Activated CD4-positive, alpha-beta T cell treated with anti-CD3 and anti-CD28 coated beads, Interleukin-2, amount 10 ng/mL, durations not matched to agents 7 days and 5 days (primary cell): Measurements from ENCODE around the gene NRP1. TPM values are rescaled to one million over a fixed set of nuclear protein-coding genes. Genes with fewer than 3 reads are reported as not detected.
"Not testable (repeated sequence)": the region's sequence is repeated elsewhere in the genome, so short reads cannot be mapped to it uniquely, and the experiment has no call there.

Experiments
- CTCF ChIA-PET: fragments of 350-600 bp; sonication (Branson Sonifier 250); formaldehyde crosslinking; loops from one replicate; lab custom pipeline; 2021; ENCODE audit warnings: antibody characterized with exemption; lab: Charles Lee
- POLR2A ChIA-PET: fragments of 350-600 bp; sonication (Branson Sonifier 250); formaldehyde crosslinking; loops from one replicate; lab custom pipeline; 2021; ENCODE audit warnings: antibody characterized with exemption; lab: Charles Lee
- DNase-seq: peaks from one replicate; pipeline ENCODE4 v3.0.0-alpha.2; 2020
- H3K27ac Mint-ChIP-seq: one replicate; pipeline ENCODE4 v1.8.0; 2021; ENCODE audit warnings: mild to moderate bottlenecking, moderate library complexity, mixed read lengths
- H3K27me3 Mint-ChIP-seq: one replicate; pipeline ENCODE4 v1.8.0; 2021; ENCODE audit warnings: mixed read lengths
- H3K36me3 Mint-ChIP-seq: one replicate; pipeline ENCODE4 v1.8.0; 2021; ENCODE audit warnings: low read depth, mixed read lengths
- H3K4me1 Mint-ChIP-seq: one replicate; pipeline ENCODE4 v1.8.0; 2021; ENCODE audit warnings: mixed read lengths
- H3K4me3 Mint-ChIP-seq: one replicate; pipeline ENCODE4 v1.8.0; 2021; ENCODE audit warnings: mild to moderate bottlenecking, moderate library complexity, mixed read lengths
- H3K9me3 Mint-ChIP-seq: one replicate; pipeline ENCODE4 v1.8.0; 2021; ENCODE audit warnings: mixed read lengths
- total RNA-seq, 2 experiments: library from RNA; stranded (reverse); gene quantifications; one replicate each; pipeline ENCODE4 v1.2.3, GENCODE V29; 2021

Gene NRP1
- total RNA-seq, 2 experiments from 2014 or later = 0.40 TPM

DNA sequence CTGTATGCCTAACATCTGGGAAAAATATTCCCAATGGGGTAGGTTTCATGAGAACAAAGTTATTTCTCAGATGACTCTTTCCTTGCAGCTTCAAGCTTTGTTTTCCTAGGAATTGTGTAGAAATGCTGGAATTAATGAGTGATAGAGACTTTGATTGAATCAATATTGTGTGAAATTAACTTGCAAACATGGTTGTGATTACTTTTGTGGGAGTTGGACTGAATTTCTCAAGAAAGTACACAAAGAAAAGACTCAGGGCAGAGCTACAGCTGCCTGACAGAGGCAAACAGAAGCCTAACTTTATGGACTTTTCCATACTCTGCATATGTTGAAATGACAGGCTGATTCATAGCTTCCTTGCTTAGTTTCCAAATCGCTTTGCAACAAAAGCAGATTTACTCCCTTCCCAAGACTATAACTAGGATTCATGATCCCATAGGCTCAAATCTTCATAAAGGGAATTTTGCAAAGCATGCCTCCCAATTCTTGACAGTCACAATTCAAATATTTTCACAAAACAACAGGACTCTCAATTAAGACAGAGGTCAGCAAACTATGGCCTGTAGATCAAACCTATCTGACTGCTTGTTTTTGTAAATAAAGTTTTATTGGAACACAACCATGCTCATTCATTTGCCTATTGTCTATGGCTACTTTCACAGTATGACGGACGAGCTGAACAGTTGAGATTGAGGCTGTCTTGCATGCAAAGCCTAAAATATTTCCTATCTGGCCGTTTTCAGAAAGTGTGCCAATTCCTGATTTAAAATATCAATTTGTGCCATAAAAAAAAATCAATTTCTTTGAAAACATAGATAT is 27.6 kb downstream of the NRP1 start:
- DNase-seq = no peak
- Mint-ChIP-seq H3K9me3 (no peaks in the 10 kb centered on the region), H3K27ac (no peak overlapping the region), H3K4me3 (no peak overlapping the region), H3K36me3 (no peaks in the 10 kb centered on the region), H3K4me1 (peaks cover 8% of the 10 kb centered on the region), H3K27me3 (peaks cover 3% of the 10 kb centered on the region)
- POLR2A ChIA-PET = no interaction called here
- CTCF ChIA-PET = no interaction called here

DNA sequence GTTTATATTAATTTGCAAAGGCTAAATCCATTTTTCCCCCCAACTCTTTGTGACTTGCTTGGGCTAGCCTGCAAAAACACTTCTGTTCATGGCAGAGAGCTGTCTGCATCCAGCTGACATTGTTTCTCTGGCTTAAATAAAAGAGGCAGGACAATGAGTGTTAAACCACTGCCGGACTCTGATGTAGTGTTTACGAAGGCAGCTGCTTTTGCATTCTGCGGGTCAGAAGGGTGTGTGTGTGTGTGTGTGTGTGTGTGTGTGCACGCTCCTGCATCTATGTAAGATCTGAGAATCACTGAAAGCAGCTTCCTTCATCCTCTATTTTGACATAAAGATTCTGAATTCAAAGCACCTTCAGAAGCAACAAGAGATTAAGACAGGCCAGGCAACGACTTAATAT is 28.3 kb downstream of the NRP1 start:
- H3K4me3 Mint-ChIP-seq = no peak overlapping the region
- no peak for DNase-seq
- POLR2A ChIA-PET = no interaction called here
- peaks cover 3% of the 10 kb centered on the region for H3K27me3 Mint-ChIP-seq
- H3K9me3 Mint-ChIP-seq = no peaks in the 10 kb centered on the region
- CTCF ChIA-PET = interaction anchor here (0.9 kb wide), 1 partner anchor 27 kb away, joined by 3 read pairs; no protein-coding TSS in a partner anchor
- no peaks in the 10 kb centered on the region for H3K36me3 Mint-ChIP-seq
- peaks cover 8% of the 10 kb centered on the region for H3K4me1 Mint-ChIP-seq
- H3K27ac Mint-ChIP-seq = no peak overlapping the region

DNA sequence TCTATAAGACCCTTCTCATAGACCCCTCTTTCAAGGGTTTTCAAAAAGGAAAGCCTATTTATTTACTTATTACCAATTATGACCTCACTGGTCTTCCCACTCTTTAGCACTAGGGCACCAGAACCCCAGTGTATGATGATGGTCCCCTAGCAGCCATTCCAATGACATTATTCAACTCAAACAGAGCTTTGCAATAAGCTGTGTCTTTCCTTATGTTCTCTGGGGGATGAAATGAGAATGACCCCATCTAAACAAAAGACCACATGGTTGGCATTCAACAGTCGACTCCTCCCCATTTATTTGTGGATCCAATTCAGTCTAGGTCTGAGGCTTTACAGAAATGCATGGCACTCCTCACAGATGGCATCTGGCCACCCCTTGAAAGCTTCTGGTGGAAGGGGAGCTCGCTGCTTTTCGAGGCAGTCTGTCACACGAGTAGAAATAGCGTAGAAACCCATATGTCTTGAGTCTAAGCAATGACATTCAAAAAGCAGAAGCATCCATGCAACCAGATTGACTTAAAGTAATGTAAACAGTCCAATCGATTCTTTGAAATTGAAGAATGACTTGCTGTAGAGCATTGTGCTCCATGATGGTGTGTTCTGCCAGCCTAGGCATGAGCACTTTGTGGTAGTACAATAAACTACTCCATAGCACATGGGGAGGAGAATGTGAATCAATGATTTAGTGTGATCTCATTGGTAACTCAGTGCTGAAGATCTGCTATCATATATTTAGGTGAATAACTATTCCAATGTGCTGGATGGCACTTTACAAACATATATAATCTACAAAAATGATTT is 29.8 kb downstream of the NRP1 start:
- Mint-ChIP-seq H3K27me3 (peaks cover 3% of the 10 kb centered on the region), H3K4me3 (no peak overlapping the region), H3K4me1 (peaks cover 7% of the 10 kb centered on the region), H3K27ac (no peak overlapping the region), H3K36me3 (no peaks in the 10 kb centered on the region), H3K9me3 (no peaks in the 10 kb centered on the region)
- ChIA-PET POLR2A (interaction anchor here (0.6 kb wide), 1 partner anchor 29 kb away, joined by 3 read pairs; no protein-coding TSS in a partner anchor), CTCF (no interaction called here)
- DNase-seq = no peak

DNA sequence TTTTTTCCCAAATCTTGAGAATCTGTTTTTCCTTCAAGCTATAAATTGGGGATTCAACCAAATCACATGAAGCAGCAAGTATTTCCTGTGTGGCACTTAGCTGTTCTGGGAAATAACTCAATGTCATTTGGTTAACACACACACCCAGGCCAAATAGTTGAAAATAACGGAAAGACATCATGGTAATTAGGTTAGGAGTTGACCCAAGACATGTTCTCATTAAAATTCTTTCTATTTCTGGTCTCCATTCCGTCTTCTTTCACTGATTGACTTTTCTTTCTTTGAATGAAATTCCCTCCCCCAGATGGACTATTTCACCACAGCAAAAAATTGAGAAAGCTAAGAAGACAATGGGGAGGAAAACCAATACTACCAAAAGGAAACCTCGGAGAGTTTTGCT is 30.5 kb downstream of the NRP1 start:
- H3K4me1 Mint-ChIP-seq = peaks cover 2% of the 10 kb centered on the region
- no peak overlapping the region for H3K4me3 Mint-ChIP-seq
- peaks cover 3% of the 10 kb centered on the region for H3K27me3 Mint-ChIP-seq
- H3K9me3 Mint-ChIP-seq = no peaks in the 10 kb centered on the region
- ChIA-PET POLR2A (interaction anchor here (0.6 kb wide), 1 partner anchor 29 kb away, joined by 3 read pairs; no protein-coding TSS in a partner anchor), CTCF (no interaction called here)
- H3K27ac Mint-ChIP-seq = no peak overlapping the region
- DNase-seq = no peak
- no peaks in the 10 kb centered on the region for H3K36me3 Mint-ChIP-seq

DNA sequence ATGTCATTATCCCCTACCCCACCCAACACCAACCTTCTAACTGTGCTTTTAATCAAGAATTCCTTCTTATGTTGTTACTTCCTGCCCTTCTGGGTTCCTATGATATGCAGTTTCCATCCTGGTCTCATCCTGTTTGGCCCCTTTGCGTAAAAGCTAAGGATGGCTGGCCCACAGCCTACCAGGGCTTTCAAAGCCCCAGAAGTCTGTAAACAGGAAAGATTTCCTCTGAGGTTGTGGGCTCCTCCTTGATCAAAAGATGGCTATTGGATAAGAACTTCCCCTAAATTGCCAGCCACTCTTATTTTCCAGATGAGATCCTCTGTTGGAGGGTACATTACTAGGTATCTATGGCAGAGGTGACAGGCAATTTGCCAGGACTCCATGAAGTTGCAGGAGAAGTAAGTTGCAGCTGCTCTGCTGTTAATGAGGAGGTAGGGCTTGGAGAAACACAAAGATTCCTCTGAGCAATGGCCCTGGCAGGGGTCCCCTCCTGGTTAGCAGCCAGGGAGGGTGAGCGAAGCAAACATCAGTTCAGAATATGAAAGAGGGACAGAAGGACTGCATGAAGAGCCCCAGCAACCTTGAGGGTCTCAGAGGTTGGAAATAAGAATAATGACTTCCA is 32.1 kb downstream of the NRP1 start:
- Mint-ChIP-seq H3K9me3 (no peaks in the 10 kb centered on the region), H3K36me3 (no peaks in the 10 kb centered on the region), H3K27ac (no peak overlapping the region), H3K4me3 (no peak overlapping the region), H3K4me1 (peaks cover 2% of the 10 kb centered on the region), H3K27me3 (peaks cover 3% of the 10 kb centered on the region)
- POLR2A ChIA-PET = no interaction called here
- CTCF ChIA-PET = interaction anchor here (1.4 kb wide), 1 partner anchor 35 kb away, joined by 3 read pairs; no protein-coding TSS in a partner anchor
- no peak for DNase-seq

DNA sequence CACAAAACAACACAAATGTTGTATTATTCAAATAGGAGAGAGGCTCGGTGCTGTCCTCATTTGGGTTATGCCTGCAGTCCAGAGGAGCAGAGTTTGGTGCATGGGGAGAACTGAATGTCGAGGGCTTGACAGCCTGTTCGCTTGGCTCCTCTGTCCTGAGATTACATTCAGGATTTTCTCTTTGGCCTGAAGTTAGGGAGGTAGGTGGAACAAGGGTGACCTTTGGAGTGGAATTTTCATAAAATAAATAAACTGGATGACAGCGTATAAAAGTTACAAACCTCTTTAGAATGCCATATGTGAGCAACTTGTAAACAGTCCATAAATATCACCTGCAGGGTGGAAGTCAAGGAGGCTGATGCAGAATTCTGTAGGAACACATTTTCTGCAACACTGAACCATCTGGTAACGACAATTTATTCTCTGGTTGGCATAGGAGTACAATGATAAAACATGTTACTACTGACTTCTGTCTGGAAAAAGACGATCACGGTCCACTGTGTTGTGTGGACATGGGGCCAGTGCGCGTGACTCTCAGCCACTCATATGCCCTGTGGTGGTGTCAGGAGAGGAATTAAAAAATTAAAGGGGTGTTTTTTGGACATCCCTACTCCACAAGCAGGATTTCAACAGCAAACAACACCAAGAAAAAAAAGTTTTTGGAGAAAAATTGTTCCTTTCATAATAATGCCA is 33.2 kb downstream of the NRP1 start:
- Mint-ChIP-seq H3K9me3 (no peaks in the 10 kb centered on the region), H3K4me1 (peaks cover 2% of the 10 kb centered on the region), H3K36me3 (no peaks in the 10 kb centered on the region), H3K4me3 (no peak overlapping the region), H3K27ac (peak overlapping the region; percentile 20), H3K27me3 (peaks cover 2% of the 10 kb centered on the region)
- ChIA-PET CTCF (interaction anchor here (1.4 kb wide), 1 partner anchor 14 kb away, joined by 5 read pairs; no protein-coding TSS in a partner anchor), POLR2A (no interaction called here)
- DNase-seq = no peak

DNA sequence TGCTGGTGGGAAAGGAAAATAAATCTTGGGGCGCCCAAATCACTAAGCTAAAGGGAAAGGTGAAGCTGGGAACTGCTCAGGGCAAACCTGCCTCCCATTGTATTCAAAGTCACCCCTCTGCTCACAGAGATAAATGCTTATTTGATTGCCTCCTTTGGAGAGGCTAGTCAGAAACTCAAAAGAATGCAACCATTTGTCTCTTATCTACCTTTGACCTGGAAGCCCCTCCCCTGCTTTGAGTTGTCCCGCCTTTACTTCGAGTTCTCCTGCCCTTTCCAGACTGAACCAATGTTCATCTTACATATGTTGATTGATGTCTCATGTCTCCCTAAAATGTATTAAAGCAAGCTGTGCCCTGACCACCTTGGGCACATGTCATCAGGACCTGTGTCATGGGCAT is 33.9 kb downstream of the NRP1 start:
- DNase-seq, H3K36me3 Mint-ChIP-seq, H3K27me3 Mint-ChIP-seq, H3K27ac Mint-ChIP-seq, H3K9me3 Mint-ChIP-seq, POLR2A ChIA-PET, H3K4me1 Mint-ChIP-seq, H3K4me3 Mint-ChIP-seq: not testable (repeated sequence)
- CTCF ChIA-PET = interaction anchor here (1.4 kb wide), 1 partner anchor 13 kb away, joined by 5 read pairs; no protein-coding TSS in a partner anchor

DNA sequence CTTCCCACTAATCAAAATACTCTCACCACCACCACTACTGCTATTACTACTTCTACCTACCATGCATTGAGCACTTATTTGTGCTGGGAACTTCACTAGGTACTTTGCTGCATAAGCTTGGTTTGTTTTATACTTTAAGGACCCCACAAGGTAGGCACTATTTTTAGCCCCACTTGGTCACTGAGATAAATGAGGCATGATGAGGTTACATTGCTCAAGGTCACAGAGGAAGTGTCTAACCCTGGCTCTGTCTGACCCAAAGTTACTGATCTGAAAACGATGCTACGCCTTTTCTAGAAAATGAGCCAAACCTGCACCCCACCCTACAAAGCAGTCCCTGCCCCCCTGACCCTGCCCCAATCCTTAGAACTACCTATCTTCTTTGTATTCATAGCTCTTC is 35.6 kb downstream of the NRP1 start:
- no peak for DNase-seq
- H3K27ac Mint-ChIP-seq = no peak overlapping the region
- POLR2A ChIA-PET = no interaction called here
- no peaks in the 10 kb centered on the region for H3K9me3 Mint-ChIP-seq
- H3K27me3 Mint-ChIP-seq = peaks cover 1% of the 10 kb centered on the region
- CTCF ChIA-PET = no interaction called here
- H3K4me3 Mint-ChIP-seq = no peak overlapping the region
- peaks cover 2% of the 10 kb centered on the region for H3K4me1 Mint-ChIP-seq
- H3K36me3 Mint-ChIP-seq = no peaks in the 10 kb centered on the region

DNA sequence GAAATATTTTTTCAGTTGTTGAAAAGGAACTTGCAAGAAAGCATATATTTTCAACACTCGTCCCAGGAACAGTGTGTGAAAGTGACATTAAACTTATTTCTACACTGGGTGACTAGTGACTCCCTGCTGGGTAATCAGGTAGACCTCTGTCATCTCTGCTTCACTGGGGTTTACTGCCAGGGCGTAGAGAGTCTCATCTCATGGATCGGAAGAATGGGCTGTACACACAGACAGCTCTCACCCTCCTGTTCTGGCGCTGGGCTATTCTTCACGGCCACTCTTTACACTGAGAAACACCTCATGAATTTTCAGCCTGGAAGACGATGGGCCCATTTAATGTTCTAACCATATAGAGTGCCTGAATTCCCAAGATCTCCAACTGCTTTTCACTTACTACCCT is 36.4 kb downstream of the NRP1 start:
- POLR2A ChIA-PET = no interaction called here
- Mint-ChIP-seq H3K9me3 (no peaks in the 10 kb centered on the region), H3K27me3 (peaks cover 1% of the 10 kb centered on the region), H3K4me1 (peaks cover 2% of the 10 kb centered on the region), H3K4me3 (no peak overlapping the region), H3K27ac (no peak overlapping the region), H3K36me3 (no peaks in the 10 kb centered on the region)
- CTCF ChIA-PET = no interaction called here
- no peak for DNase-seq

DNA sequence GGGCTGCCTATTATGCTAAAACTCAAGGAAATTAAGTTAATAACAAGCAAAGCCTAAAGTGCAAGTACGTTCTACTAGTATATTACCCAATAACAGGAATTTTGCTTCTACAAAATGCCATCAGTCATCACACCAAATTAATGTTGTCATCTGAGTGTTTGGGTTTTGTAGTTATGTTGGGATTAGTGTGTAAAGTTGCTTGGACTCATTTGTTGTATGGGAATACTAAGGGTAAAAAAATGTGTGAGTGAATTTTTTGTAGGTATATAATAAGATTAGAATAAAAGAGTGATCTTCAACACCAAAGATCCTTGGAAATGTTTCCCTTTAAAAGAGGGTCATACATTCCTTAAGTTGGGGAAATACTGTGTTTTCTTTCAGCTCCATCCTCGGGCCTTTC is 38.6 kb downstream of the NRP1 start:
- Mint-ChIP-seq H3K4me3 (no peak overlapping the region), H3K9me3 (no peaks in the 10 kb centered on the region), H3K27me3 (no peaks in the 10 kb centered on the region), H3K36me3 (no peaks in the 10 kb centered on the region), H3K4me1 (no peaks in the 10 kb centered on the region), H3K27ac (no peak overlapping the region)
- ChIA-PET POLR2A (no interaction called here), CTCF (no interaction called here)
- DNase-seq = no peak

DNA sequence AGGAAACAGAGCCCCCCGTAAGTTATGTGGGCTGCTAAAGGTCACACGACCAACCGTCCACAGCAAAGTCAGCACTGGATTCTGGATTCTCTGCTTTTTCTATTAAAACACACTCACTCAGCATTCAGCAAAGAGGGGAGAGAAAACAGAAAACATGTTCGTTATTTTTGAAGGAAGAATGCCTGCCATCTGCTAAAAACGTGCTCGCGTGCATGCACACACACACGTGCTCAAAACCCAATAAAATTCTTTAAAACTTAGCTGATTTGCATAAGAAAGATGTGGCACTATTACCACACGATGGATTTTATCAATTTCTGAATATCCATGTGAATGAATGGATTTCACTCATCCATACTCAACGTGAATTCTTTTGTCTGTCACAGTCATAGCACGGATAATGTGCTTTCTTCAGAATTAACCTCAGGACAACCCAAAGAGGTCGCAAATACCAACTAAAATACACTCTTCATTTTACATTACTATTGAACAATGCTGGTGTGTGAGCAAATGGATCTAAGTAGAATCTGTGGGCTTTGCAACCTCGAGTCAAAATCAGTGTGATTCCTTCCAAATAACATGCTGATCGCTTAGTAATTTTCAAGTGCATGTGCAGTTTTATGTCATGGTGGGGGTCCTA is 40.8 kb downstream of the NRP1 start:
- ChIA-PET POLR2A (no interaction called here), CTCF (interaction anchor here (0.7 kb wide), 1 partner anchor 84 kb away, joined by 3 read pairs; no protein-coding TSS in a partner anchor)
- Mint-ChIP-seq H3K4me1 (no peaks in the 10 kb centered on the region), H3K36me3 (no peaks in the 10 kb centered on the region), H3K4me3 (no peak overlapping the region), H3K27me3 (peaks cover 7% of the 10 kb centered on the region), H3K9me3 (no peaks in the 10 kb centered on the region), H3K27ac (no peak overlapping the region)
- DNase-seq = no peak

DNA sequence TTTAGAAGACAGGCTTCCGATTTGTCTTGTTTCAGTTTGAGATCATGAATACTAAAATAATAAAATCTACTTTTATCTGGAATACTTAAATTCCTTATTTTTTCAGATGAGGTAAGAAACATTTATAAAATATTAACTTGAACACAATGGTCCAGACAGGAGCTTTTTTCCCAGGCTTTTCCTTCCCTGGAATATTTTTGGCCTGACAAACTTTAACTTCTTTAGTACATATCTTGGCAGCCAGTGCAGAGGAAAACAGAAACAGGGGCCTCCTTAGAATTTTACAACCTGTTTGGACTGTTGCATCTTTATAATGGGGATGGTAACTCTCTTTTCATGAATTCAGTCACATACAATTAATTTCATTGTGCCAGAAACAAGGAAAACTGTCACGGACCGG is 41.4 kb downstream of the NRP1 start:
- H3K4me3 Mint-ChIP-seq = no peak overlapping the region
- H3K9me3 Mint-ChIP-seq = no peaks in the 10 kb centered on the region
- H3K36me3 Mint-ChIP-seq = no peaks in the 10 kb centered on the region
- no peak for DNase-seq
- H3K27ac Mint-ChIP-seq = no peak overlapping the region
- no peaks in the 10 kb centered on the region for H3K4me1 Mint-ChIP-seq
- CTCF ChIA-PET = no interaction called here
- POLR2A ChIA-PET = no interaction called here
- peaks cover 9% of the 10 kb centered on the region for H3K27me3 Mint-ChIP-seq
